GM23248 (cell line): ENCODE measurements around the gene C1orf35. TPM values are rescaled to one million over a fixed set of nuclear protein-coding genes. Genes with fewer than 3 reads are reported as not detected.

Experiments used
- DNase-seq: peaks from one replicate; pipeline ENCODE4 v3.0.0-alpha.2; 2015
- H2AFZ ChIP-seq: fragments of 200-600 bp; sonication (generic); 2 replicates; pipeline ENCODE4 v1.6.1; 2016; ENCODE audit warnings: antibody characterized with exemption
- H3F3A ChIP-seq: fragments of 200-600 bp; sonication (generic); 2 replicates; pipeline ENCODE4 v1.6.1; 2016; ENCODE audit warnings: mild to moderate bottlenecking, antibody characterized with exemption, mixed run types; ENCODE audit not compliant: insufficient read depth
- H3K27ac ChIP-seq: fragments of 200-600 bp; sonication (generic); 2 replicates; pipeline ENCODE4 v1.5.1; 2016; ENCODE audit warnings: mild to moderate bottlenecking
- H3K27me3 ChIP-seq: fragments of 200-600 bp; sonication (generic); replicated peaks from 2 replicates; pipeline ENCODE4 v1.6.1; 2016; ENCODE audit warnings: mild to moderate bottlenecking; ENCODE audit not compliant: insufficient read depth
- H3K36me3 ChIP-seq: fragments of 200-600 bp; sonication (generic); 2 replicates; pipeline ENCODE4 v1.6.1; 2016; ENCODE audit warnings: low read depth, mild to moderate bottlenecking
- H3K4me1 ChIP-seq: fragments of 200-600 bp; sonication (generic); 2 replicates; pipeline ENCODE4 v1.6.1; 2016; ENCODE audit warnings: mild to moderate bottlenecking; ENCODE audit not compliant: insufficient read depth
- H3K4me2 ChIP-seq: fragments of 200-600 bp; sonication (generic); one replicate; pipeline ENCODE4 v1.6.1; 2016; ENCODE audit warnings: mild to moderate bottlenecking; ENCODE audit not compliant: unreplicated experiment
- H3K4me3 ChIP-seq: fragments of 200-600 bp; sonication (generic); 2 replicates; pipeline ENCODE4 v1.5.1; 2016; ENCODE audit warnings: mild to moderate bottlenecking
- H3K79me2 ChIP-seq: fragments of 200-600 bp; sonication (generic); 2 replicates; pipeline ENCODE4 v1.6.1; 2016; ENCODE audit warnings: mild to moderate bottlenecking; ENCODE audit not compliant: insufficient read depth
- H3K9ac ChIP-seq: fragments of 200-600 bp; sonication (generic); 2 replicates; pipeline ENCODE4 v1.6.1; 2016; ENCODE audit warnings: mild to moderate bottlenecking
- H3K9me2 ChIP-seq: fragments of 200-600 bp; sonication (generic); 2 replicates; pipeline ENCODE4 v1.6.1; 2016; ENCODE audit warnings: mixed run types, mild to moderate bottlenecking, moderate library complexity; ENCODE audit not compliant: insufficient read depth
- H3K9me3 ChIP-seq: fragments of 200-600 bp; sonication (generic); one replicate; pipeline ENCODE4 v1.6.1; 2017; ENCODE audit warnings: low read depth
- H4K20me1 ChIP-seq: fragments of 200-600 bp; sonication (generic); 2 replicates; pipeline ENCODE4 v1.6.0; 2016; ENCODE audit not compliant: insufficient read depth
- EZH2 ChIP-seq: fragments of 200-600 bp; sonication (generic); IDR thresholded peaks from 2 replicates; pipeline ENCODE4 v1.6.1; 2018; ENCODE audit warnings: antibody characterized with exemption, mild to moderate bottlenecking; ENCODE audit not compliant: insufficient read depth, poor library complexity, severe bottlenecking
- EZH2phosphoT487 ChIP-seq: fragments of 200-600 bp; sonication (generic); IDR thresholded peaks from 2 replicates; pipeline ENCODE4 v1.6.1; 2018; ENCODE audit warnings: antibody characterized with exemption, moderate library complexity, mild to moderate bottlenecking, low read depth; ENCODE audit not compliant: insufficient read depth
- WGBS, 2 experiments: methylation state at CpG; one replicate each; pipeline ENCODE4 v1.1.6; 2015 to 2017; ENCODE audit warnings: low lambda C conversion rate in 2 of 2, low coverage in 1 of 2; ENCODE audit errors: missing lambda C conversion rate in 2 of 2; 5-methylcytosine and 5-hydroxymethylcytosine counted together
- in situ Hi-C: fragments of 300-500 bp; cut with MboI; formaldehyde crosslinking; loops from 2 replicates; pipeline ENCODE4 v1.15.0; 2020
- polyA plus RNA-seq: library from polyadenylated mRNA; unstranded; fragments of >200 nt; fragmentation: Nextera tagmentation; extraction: Ambion mirVana; gene quantifications from 2 replicates; pipeline ENCODE4 v1.2.1, GENCODE V29; 2016
- total RNA-seq: library from RNA; depleted of rRNA; stranded (reverse); fragments of >200 nt; shearing (Covaris generic); gene quantifications from 2 replicates; pipeline ENCODE4 v1.2.3, GENCODE V29; 2014

The C1orf35 gene
- total and polyA plus RNA-seq, 2 experiments from 2014 or later: 11.6 to 19.9 TPM

DNA sequence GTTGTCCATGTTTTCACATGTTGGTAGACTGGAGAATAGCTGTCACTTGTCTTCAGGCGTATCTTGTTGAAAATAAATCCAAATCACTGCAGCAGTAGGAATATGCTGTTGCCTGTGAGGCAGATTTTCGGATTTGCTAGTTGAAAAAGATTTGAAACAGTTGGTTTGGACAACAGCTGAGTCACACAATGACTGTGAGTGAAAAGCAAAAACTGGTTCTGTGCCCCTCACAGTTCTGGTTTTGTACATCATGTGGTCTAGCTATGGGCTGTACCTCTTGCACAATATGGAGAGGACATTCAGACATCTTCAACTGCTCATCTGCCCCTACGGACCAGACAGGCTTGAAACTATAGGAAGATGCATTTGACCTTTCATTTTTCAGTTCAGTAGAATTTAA is 18.8 kb downstream of the C1orf35 start:
- Histone ChIP-seq H3K36me3 (peaks cover 5% of the 10 kb centered on the region; the same call in 1 of the 2 replicates), H3K9me3 (no peaks in the 10 kb centered on the region), H3F3A (peaks cover 56% of the 10 kb centered on the region), H3K79me2 (peaks cover 98% of the 10 kb centered on the region), H3K9ac (peak overlapping the region; percentile 98), H3K4me2 (peak overlapping the region; percentile 98), H2AFZ (no peak overlapping the region), H3K4me3 (peak overlapping the region; percentile 92), H3K27me3 (no peaks in the 10 kb centered on the region), H3K27ac (peak overlapping the region; percentile 93), H3K9me2 (no peaks in the 10 kb centered on the region), H4K20me1 (peaks cover 27% of the 10 kb centered on the region), H3K4me1 (peaks cover 52% of the 10 kb centered on the region)
- TF ChIP-seq EZH2phosphoT487 (no peak), EZH2 (no peak)
- WGBS, 2 experiments: 1 to 4% methylated on average over 3 of the region's 3 CpGs
- in situ Hi-C loops: no loop called here
- peak; percentile 94 for DNase-seq

DNA sequence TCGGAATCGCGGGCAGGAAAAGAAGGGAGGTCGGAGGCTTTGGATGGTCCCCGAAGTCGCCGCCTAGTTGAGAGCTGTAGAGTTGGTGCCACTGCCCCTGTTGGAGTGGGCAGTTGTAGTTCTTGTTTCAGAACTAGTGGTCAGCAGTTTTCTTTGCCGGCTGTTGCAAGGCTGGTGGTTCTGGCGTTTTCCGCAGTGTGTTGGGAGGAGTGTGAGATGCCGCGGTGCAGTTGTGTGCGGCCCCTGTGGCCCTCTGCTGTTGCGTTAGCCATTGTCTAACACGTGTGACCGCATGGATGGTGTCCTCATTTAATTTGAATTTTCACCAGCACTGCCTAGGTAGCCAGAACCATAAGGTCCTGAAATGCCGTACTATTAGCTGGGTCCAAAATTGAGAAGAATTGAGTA is 19.2 kb downstream of the C1orf35 start:
- Histone ChIP-seq H2AFZ (no peak overlapping the region), H3K79me2 (peaks cover 98% of the 10 kb centered on the region), H3K36me3 (peaks cover 5% of the 10 kb centered on the region; the same call in 1 of the 2 replicates), H3K9me2 (no peaks in the 10 kb centered on the region), H3K4me3 (peak overlapping the region; percentile 92), H3K27ac (peak overlapping the region; percentile 93), H3K4me2 (peak overlapping the region; percentile 98), H4K20me1 (peaks cover 22% of the 10 kb centered on the region), H3K9me3 (no peaks in the 10 kb centered on the region), H3K9ac (peak overlapping the region; percentile 98), H3K27me3 (no peaks in the 10 kb centered on the region), H3F3A (peaks cover 52% of the 10 kb centered on the region), H3K4me1 (peaks cover 48% of the 10 kb centered on the region)
- DNase-seq: peak; percentile 65
- TF ChIP-seq EZH2phosphoT487: no peak
- TF ChIP-seq EZH2: no peak
- in situ Hi-C loops: no loop called here
- WGBS, 2 experiments: 1 to 2% methylated on average over 17 of the region's 17 CpGs

DNA sequence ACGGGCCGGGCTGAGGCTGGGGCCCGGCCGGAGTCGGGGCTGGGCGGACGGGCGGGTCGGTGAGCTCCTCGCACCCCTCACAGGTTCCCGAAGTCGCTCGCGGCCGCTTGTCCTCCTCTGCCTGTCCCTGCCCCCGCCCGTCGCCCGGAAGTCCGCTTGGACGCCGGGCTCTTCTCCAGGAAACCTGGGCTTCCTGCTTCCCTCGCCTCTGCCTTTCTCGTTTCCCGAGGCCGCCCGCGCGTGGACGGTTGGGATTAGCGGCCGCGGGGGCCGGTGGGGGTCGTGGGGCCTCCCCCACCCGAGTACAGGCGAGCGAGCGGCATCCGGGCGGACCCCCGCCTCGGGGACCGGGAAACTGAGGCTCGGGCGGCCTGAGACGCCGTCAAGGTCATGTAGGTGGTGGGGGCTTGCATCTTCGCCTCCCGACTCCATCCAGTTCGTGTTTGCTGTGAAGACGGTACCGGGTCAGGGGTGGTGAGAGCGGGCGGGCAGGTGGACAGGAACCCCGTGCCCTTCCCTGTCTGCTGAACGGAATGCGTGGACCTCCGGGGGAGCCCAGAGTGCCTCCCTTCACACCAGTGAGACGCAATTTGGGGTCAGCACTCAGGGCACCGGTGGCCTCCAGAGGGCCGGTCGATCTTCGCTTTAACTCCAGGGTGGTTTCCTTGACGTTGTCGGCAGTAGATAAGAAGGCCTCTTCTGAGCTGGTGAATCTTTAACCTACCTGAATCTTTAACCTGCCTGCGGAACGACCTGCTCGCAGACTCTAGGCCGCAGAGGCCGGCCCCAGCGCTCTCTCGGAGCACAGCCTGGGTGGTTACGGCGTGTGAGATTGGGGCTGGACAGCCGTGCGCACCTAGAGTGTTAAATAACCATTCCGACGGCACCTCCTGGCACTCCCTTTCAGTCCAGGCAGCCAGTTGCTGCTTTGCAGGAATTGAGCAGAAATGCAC is 19.9 kb downstream of the C1orf35 start:
- peak overlapping the region; percentile 92 for H3K4me3 ChIP-seq
- DNase-seq: peak; percentile 78
- H3K36me3 ChIP-seq: no peaks in the 10 kb centered on the region
- peaks cover 21% of the 10 kb centered on the region for H4K20me1 ChIP-seq
- in situ Hi-C loops: no loop called here
- H3K4me2 ChIP-seq: peak overlapping the region; percentile 98
- no peaks in the 10 kb centered on the region for H3K9me2 ChIP-seq
- no peaks in the 10 kb centered on the region for H3K9me3 ChIP-seq
- peak overlapping the region; percentile 98 for H3K9ac ChIP-seq
- H2AFZ ChIP-seq: no peak overlapping the region
- no peak for TF ChIP-seq EZH2
- TF ChIP-seq EZH2phosphoT487: no peak
- H3K79me2 ChIP-seq: peaks cover 98% of the 10 kb centered on the region
- H3K27ac ChIP-seq: peak overlapping the region; percentile 93
- 1 to 2% methylated on average over 53 to 66 of the region's 79 CpGs for WGBS, 2 experiments
- peaks cover 41% of the 10 kb centered on the region for H3K4me1 ChIP-seq
- no peaks in the 10 kb centered on the region for H3K27me3 ChIP-seq
- peaks cover 46% of the 10 kb centered on the region for H3F3A ChIP-seq

DNA sequence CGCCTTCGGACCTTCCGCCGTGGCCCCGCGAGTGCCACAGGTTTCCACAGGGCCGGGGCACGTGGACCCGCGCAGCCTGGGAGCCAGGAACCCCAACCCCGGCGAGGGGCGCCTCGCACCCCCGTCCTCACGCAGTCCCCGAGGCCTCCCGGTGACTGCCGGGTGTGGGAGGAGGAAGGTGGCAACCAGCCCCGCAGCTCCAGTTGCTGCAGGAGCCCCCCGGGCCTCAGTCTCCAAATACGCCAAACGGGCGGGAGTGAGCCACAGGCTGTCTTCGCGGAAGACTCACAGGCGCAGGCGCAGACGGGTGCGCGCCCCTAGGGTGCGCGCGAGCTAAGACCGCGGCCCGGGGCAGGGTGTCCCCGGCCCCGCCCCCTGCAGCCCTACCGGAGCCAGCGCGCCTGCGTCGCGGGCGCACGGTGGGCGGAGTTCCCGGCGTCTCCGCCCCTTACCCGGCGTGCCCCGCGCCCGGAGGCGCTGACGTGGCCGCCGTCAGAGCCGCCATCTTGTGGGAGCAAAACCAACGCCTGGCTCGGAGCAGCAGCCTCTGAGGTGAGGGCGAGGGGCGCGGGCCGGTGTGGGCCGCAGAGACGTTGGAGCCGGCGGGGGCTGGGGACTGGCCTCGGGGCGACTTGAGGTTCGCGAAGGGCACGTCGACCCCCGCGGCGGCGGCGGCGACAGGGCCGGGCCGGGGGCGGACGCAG is 20.8 kb downstream of the C1orf35 start, which contains the start of gene ARF1:
TSS of gene ARF1 (plus strand) at position 495 of the 704 bp plus-strand sequence. CDS start 14,407 bp downstream, outside the sequence.
- no peaks in the 10 kb centered on the region for H3K9me2 ChIP-seq
- peak within 1 kb of the TSS; percentile 98 for H3K9ac ChIP-seq
- peak within 1 kb of the TSS; percentile 93 for H3K27ac ChIP-seq
- 0 to 1% methylated on average over 34 to 53 of the region's 87 CpGs for WGBS, 2 experiments
- peak within 1 kb of the TSS; percentile 92 for H3K4me3 ChIP-seq
- TF ChIP-seq EZH2 (no peak), EZH2phosphoT487 (no peak)
- no peaks in the 10 kb centered on the region for H3K27me3 ChIP-seq
- peaks cover 34% of the 10 kb centered on the region for H3K4me1 ChIP-seq
- H2AFZ ChIP-seq: peak within 1 kb of the TSS; percentile 84
- peaks cover 91% of the 10 kb centered on the region for H3K79me2 ChIP-seq
- no peaks in the 10 kb centered on the region for H3K36me3 ChIP-seq
- H4K20me1 ChIP-seq: peaks cover 20% of the 10 kb centered on the region
- H3K9me3 ChIP-seq: no peaks in the 10 kb centered on the region
- in situ Hi-C loops: no loop called here
- peak within 1 kb of the TSS; percentile 98 for H3K4me2 ChIP-seq
- peak; percentile 98 for DNase-seq
- peaks cover 39% of the 10 kb centered on the region for H3F3A ChIP-seq
